Lung (tissue), 12 donors: ENCODE measurements around the gene OXCT1. TPM values are rescaled to one million over a fixed set of nuclear protein-coding genes. Genes with fewer than 3 reads are reported as not detected.

Source experiments
- ATAC-seq: fragments of 200-7000 bp; cut with Tn5 transposase; one replicate; pipeline ENCODE4 v1.9.1; 2020; ENCODE audit warnings: moderate number of reproducible peaks; ENCODE audit not compliant: insufficient read depth, low FRiP score
- DNase-seq, 3 donors: peaks; one replicate each; pipeline ENCODE4 v3.0.0-alpha.2; 2013 to 2017
- H3K27ac ChIP-seq, 2 donors: one replicate each; pipeline ENCODE4 v1.5.1; 2013; ENCODE audit warnings: mild to moderate bottlenecking in 2 of 2, moderate library complexity in 2 of 2, control low read depth in 1 of 2, inconsistent platforms in 1 of 2, low read depth in 1 of 2, low read length in 1 of 2
- H3K27me3 ChIP-seq, 3 donors: one replicate each; pipeline ENCODE4 v1.5.1; 2013; ENCODE audit warnings: low read length in 2 of 3; ENCODE audit not compliant: control insufficient read depth in 3 of 3, insufficient read depth in 3 of 3
- H3K36me3 ChIP-seq, 4 donors: one replicate each; pipeline ENCODE4 v1.5.1; 2013; ENCODE audit warnings: low read length in 4 of 4, mild to moderate bottlenecking in 1 of 4, moderate library complexity in 1 of 4; ENCODE audit not compliant: control insufficient read depth in 4 of 4, insufficient read depth in 4 of 4
- H3K4me1 ChIP-seq, 5 donors: one replicate each; pipeline ENCODE4 v1.5.1; 2013; ENCODE audit warnings: low read length in 5 of 5, mild to moderate bottlenecking in 2 of 5, moderate library complexity in 1 of 5; ENCODE audit not compliant: control insufficient read depth in 5 of 5, insufficient read depth in 5 of 5
- H3K4me3 ChIP-seq: one replicate; pipeline ENCODE4 v1.5.1; 2013; ENCODE audit warnings: mild to moderate bottlenecking, control low read depth, moderate library complexity
- H3K9ac ChIP-seq, 2 donors: one replicate each; pipeline ENCODE4 v1.5.1; 2013; ENCODE audit warnings: low read length in 2 of 2, control low read depth in 1 of 2; ENCODE audit not compliant: insufficient read depth in 1 of 2
- H3K9me3 ChIP-seq, 4 donors: one replicate each; pipeline ENCODE4 v1.5.1; 2013; ENCODE audit warnings: low read length in 3 of 4, mild to moderate bottlenecking in 1 of 4, moderate library complexity in 1 of 4; ENCODE audit not compliant: control insufficient read depth in 4 of 4, insufficient read depth in 3 of 4
- WGBS, 2 donors: extraction: QIAGEN DNeasy Blood & Tissue Kit; methylation state at CpG; one replicate each; pipeline ENCODE4 v1.1.7; 2013; 5-methylcytosine and 5-hydroxymethylcytosine counted together
- polyA plus RNA-seq, 2 donors: library from polyadenylated mRNA; stranded (reverse); fragments of 200-250 nt; gene quantifications; one replicate each; pipeline ENCODE4 v1.2.1, GENCODE V29; 2013
- total RNA-seq, 2 donors: library from RNA; depleted of rRNA in 1 of 2; stranded (reverse); fragments of >200 nt in 1 of 2; gene quantifications; one replicate each; pipeline ENCODE4 v1.2.1, GENCODE V29; 2014 to 2021
- TF ChIP-seq, protein P1 (sequence below): IDR thresholded peaks from 2 replicates; pipeline ENCODE4 v1.5.1; 2012; ENCODE audit warnings: mild to moderate bottlenecking; ENCODE audit errors: control extremely low read depth, extremely low read depth
- donor health status: control.
- donor health status: control.
- donor health status: Bipolar disorder and iron deficiency.
- donor health status: healthy.
- donor health status: DM: yes; HTN: yes; CAD: no.

Gene OXCT1
- total and polyA plus RNA-seq, 4 donors = 6.7 to 17.3 (median 12.7) TPM

DNA sequence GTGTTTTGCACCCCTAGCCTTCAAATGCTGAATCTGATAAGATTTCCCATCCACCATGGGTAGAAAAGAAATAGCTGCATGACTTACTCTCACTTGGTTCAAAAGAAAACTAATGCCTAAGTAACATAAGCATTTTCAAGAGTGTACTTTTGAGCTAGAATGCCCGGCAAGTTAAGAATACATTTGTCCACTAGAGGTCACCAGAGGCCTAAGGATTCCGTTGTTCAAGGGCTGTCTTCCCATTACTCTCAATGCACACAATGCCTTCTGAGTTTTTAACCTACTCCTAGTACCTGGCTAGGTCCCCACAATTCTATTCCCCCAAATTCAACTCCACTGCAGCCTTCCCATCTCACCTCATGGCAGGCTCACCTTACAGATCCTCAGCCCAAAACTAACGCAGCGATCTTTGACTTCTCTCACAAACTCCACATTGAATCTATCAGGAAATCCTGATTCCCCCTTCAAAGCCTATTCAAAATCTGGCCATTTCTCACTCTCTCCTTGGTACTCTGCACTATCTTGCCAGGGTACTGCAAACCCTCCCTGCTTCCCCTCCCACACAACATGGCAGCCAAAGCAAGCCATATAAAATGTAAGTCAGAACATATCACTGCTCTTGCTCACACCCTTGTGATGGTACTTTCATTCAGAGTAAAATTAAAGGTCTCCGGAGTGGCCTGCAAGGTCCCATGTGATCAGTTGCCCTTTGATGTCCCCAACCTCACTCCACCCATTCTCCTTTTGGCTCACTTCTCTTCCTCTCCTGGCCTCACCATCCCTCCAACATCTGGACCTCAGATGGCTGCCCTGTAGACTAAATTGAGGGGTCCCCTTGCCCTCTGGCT lies 13.4 kb downstream of the OXCT1 start:
- 51 to 56% methylated on average over 5 of the region's 5 CpGs for WGBS, 2 donors
- H3K27ac ChIP-seq = no peak overlapping the region
- ATAC-seq (peak; percentile 82), DNase-seq (peak; percentile 70 to 89 (median 89))
- H3K9ac ChIP-seq = no peak overlapping the region
- no peak overlapping the region for H3K4me3 ChIP-seq
- peaks cover 6 to 33% (median 12%) of the 10 kb centered on the region in 4 donors for H3K36me3 ChIP-seq
- TF ChIP-seq, protein P1, sequence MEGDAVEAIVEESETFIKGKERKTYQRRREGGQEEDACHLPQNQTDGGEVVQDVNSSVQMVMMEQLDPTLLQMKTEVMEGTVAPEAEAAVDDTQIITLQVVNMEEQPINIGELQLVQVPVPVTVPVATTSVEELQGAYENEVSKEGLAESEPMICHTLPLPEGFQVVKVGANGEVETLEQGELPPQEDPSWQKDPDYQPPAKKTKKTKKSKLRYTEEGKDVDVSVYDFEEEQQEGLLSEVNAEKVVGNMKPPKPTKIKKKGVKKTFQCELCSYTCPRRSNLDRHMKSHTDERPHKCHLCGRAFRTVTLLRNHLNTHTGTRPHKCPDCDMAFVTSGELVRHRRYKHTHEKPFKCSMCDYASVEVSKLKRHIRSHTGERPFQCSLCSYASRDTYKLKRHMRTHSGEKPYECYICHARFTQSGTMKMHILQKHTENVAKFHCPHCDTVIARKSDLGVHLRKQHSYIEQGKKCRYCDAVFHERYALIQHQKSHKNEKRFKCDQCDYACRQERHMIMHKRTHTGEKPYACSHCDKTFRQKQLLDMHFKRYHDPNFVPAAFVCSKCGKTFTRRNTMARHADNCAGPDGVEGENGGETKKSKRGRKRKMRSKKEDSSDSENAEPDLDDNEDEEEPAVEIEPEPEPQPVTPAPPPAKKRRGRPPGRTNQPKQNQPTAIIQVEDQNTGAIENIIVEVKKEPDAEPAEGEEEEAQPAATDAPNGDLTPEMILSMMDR = peak; percentile 77
- no peaks in the 10 kb centered on the region for H3K27me3 ChIP-seq
- H3K4me1 ChIP-seq = peaks cover 0 to 2% (median 0%) of the 10 kb centered on the region in 5 donors
- no peaks in the 10 kb centered on the region for H3K9me3 ChIP-seq

DNA sequence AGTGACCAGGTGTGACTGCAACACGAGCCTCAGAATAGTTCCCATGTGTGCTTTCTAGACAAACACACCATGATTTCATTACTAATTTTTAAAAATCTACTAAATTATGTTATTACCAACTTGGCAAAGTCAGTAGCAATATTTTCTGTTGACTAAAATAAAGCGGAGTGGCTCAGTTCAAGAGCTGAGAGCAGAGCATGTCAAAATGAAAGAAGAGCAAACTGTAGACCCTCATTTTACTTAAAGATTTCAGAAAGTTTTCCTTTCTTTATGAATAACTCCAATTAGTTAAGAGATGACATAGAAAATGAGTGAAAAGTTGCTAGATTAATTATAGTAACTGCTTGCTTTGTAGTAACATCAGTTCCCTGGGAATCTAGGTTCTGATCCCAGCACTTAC lies 17.9 kb downstream of the OXCT1 start:
- 95 to 96% methylated on average over 2 of the region's 2 CpGs for WGBS, 2 donors
- H3K9ac ChIP-seq = no peak overlapping the region
- DNase-seq (no peak), ATAC-seq (no peak)
- peaks cover 0 to 2% (median 0%) of the 10 kb centered on the region in 5 donors for H3K4me1 ChIP-seq
- H3K4me3 ChIP-seq = no peak overlapping the region
- TF ChIP-seq, protein P1 = no peak
- no peaks in the 10 kb centered on the region for H3K9me3 ChIP-seq
- no peak overlapping the region for H3K27ac ChIP-seq
- H3K36me3 ChIP-seq = peaks cover 14 to 40% (median 20%) of the 10 kb centered on the region in 4 donors
- H3K27me3 ChIP-seq = no peaks in the 10 kb centered on the region

DNA sequence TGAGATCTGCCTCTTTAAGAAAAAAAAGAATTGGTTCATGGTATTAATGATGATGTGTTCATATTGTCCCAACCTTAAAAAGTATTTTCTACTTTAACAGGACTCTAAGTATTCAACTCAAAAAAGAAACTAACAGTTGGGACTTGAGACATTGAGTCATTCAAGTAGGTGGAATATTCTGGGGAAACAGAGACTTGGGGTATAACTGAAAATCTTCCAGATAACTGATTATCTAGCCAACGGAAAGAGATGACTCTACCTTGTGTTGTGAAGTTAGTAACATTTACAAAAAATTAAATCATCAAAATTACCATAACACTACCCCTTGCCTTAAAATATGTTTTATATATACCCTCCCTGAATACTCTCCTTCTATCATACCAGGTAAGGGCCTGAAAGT lies 19.1 kb downstream of the OXCT1 start:
- H3K9ac ChIP-seq = no peak overlapping the region
- 58 to 59% methylated on average over 1 of the region's 1 CpG for WGBS, 2 donors
- no peak overlapping the region for H3K4me3 ChIP-seq
- TF ChIP-seq, protein P1 = no peak
- no peaks in the 10 kb centered on the region for H3K27me3 ChIP-seq
- no peak overlapping the region for H3K27ac ChIP-seq
- DNase-seq (no peak), ATAC-seq (no peak)
- no peaks in the 10 kb centered on the region for H3K9me3 ChIP-seq
- peaks cover 14 to 37% (median 20%) of the 10 kb centered on the region in 4 donors for H3K36me3 ChIP-seq
- H3K4me1 ChIP-seq = no peaks in the 10 kb centered on the region
